Activated CD4-positive, alpha-beta T cell treated with anti-CD3 and anti-CD28 coated beads, Interleukin-2, amount 10 ng/mL, durations not matched to agents 24 days and 14 days (primary cell): Measurements from ENCODE around the gene MUC16. TPM values are rescaled to one million over a fixed set of nuclear protein-coding genes. Genes with fewer than 3 reads are reported as not detected.
A peak's percentile ranks its signal among the peaks of the same experiment; 100 is the strongest.

Source experiments
- DNase-seq: peaks from one replicate; pipeline ENCODE4 v3.0.0; 2022
- H3K27ac Mint-ChIP-seq: one replicate; pipeline ENCODE4 v1.8.0; 2022; ENCODE audit warnings: mild to moderate bottlenecking, mixed read lengths
- H3K27me3 Mint-ChIP-seq: one replicate; pipeline ENCODE4 v1.8.0; 2022; ENCODE audit warnings: mixed read lengths
- H3K36me3 Mint-ChIP-seq: one replicate; pipeline ENCODE4 v1.8.0; 2022; ENCODE audit warnings: low read depth, mild to moderate bottlenecking, mixed read lengths
- H3K4me1 Mint-ChIP-seq: one replicate; pipeline ENCODE4 v1.8.0; 2021; ENCODE audit warnings: mixed read lengths
- H3K4me3 Mint-ChIP-seq: one replicate; pipeline ENCODE4 v1.8.0; 2022; ENCODE audit warnings: mild to moderate bottlenecking, moderate library complexity, mixed read lengths
- H3K9me3 Mint-ChIP-seq: one replicate; pipeline ENCODE4 v1.8.0; 2021; ENCODE audit warnings: mixed read lengths
- intact Hi-C: fragments of 100-400 bp; cut with micrococcal nuclease; formaldehyde crosslinking; loops from one replicate; pipeline ENCODE4 v1.15.1; 2023
- total RNA-seq: library from RNA; stranded (reverse); gene quantifications from 2 replicates; pipeline ENCODE4 v1.2.3, GENCODE V29; 2022

The MUC16 gene
- total RNA-seq, 1 donor from 2014 or later: not detected

- H3K4me1 Mint-ChIP-seq: no peaks in the 10 kb centered on the region
- intact Hi-C loops: no loop called here
- H3K27ac Mint-ChIP-seq: no peak overlapping the region
- H3K27me3 Mint-ChIP-seq: no peaks in the 10 kb centered on the region
- H3K4me3 Mint-ChIP-seq: no peak overlapping the region
- H3K36me3 Mint-ChIP-seq: no peaks in the 10 kb centered on the region
- DNase-seq: no peak
- H3K9me3 Mint-ChIP-seq: no peaks in the 10 kb centered on the region
Observed at GRCh38 chr19:9037400-9038062, 27.3 kb upstream of the MUC16 start.

GRCh38 chr19:9032136-9032631 lies 22.0 kb upstream of the MUC16 start:
- intact Hi-C loops: no loop called here
- no peaks in the 10 kb centered on the region for H3K9me3 Mint-ChIP-seq

GRCh38 chr19:9018163-9018875 lies 8.1 kb upstream of the MUC16 start:
- intact Hi-C loops: no loop called here
- no peaks in the 10 kb centered on the region for H3K4me1 Mint-ChIP-seq
- H3K9me3 Mint-ChIP-seq: peaks cover 5% of the 10 kb centered on the region
- no peak overlapping the region for H3K4me3 Mint-ChIP-seq
- H3K27me3 Mint-ChIP-seq: no peaks in the 10 kb centered on the region
- no peak for DNase-seq
- H3K27ac Mint-ChIP-seq: no peak overlapping the region
- H3K36me3 Mint-ChIP-seq: no peaks in the 10 kb centered on the region

More at GRCh38 chr19:9032136-9032631, 22.0 kb upstream of the MUC16 start:
- Mint-ChIP-seq H3K4me3 (no peak overlapping the region), H3K36me3 (no peaks in the 10 kb centered on the region), H3K27me3 (no peaks in the 10 kb centered on the region), H3K4me1 (no peaks in the 10 kb centered on the region), H3K27ac (no peak overlapping the region)
- DNase-seq: no peak

GRCh38 chr19:9014803-9015202 lies 4.6 kb upstream of the MUC16 start:
- DNase-seq: no peak
- no peaks in the 10 kb centered on the region for H3K4me1 Mint-ChIP-seq
- H3K36me3 Mint-ChIP-seq: no peaks in the 10 kb centered on the region
- H3K27ac Mint-ChIP-seq: no peak overlapping the region
- H3K4me3 Mint-ChIP-seq: no peak overlapping the region
- intact Hi-C loops: no loop called here
- H3K27me3 Mint-ChIP-seq: no peaks in the 10 kb centered on the region
- H3K9me3 Mint-ChIP-seq: peaks cover 5% of the 10 kb centered on the region

GRCh38 chr19:9013988-9014387 lies 3.8 kb upstream of the MUC16 start:
- Mint-ChIP-seq H3K36me3 (no peaks in the 10 kb centered on the region), H3K4me1 (no peaks in the 10 kb centered on the region), H3K27me3 (no peaks in the 10 kb centered on the region), H3K27ac (no peak overlapping the region), H3K4me3 (no peak overlapping the region), H3K9me3 (peaks cover 5% of the 10 kb centered on the region)
- intact Hi-C loops: no loop called here
- DNase-seq: no peak

GRCh38 chr19:9011875-9012274 lies 1.7 kb upstream of the MUC16 start:
- H3K4me3 Mint-ChIP-seq: no peak overlapping the region
- no peak overlapping the region for H3K27ac Mint-ChIP-seq
- H3K9me3 Mint-ChIP-seq: peaks cover 5% of the 10 kb centered on the region
- H3K4me1 Mint-ChIP-seq: no peaks in the 10 kb centered on the region
- DNase-seq: no peak
- no peaks in the 10 kb centered on the region for H3K27me3 Mint-ChIP-seq
- intact Hi-C loops: no loop called here
- no peaks in the 10 kb centered on the region for H3K36me3 Mint-ChIP-seq

GRCh38 chr19:9010693-9011092 lies 484 bp upstream of the MUC16 start:
- Mint-ChIP-seq H3K36me3 (no peaks in the 10 kb centered on the region), H3K9me3 (peaks cover 5% of the 10 kb centered on the region), H3K4me1 (no peaks in the 10 kb centered on the region), H3K4me3 (no peak overlapping the region), H3K27ac (no peak overlapping the region), H3K27me3 (no peaks in the 10 kb centered on the region)
- DNase-seq: no peak
- intact Hi-C loops: no loop called here

- Mint-ChIP-seq H3K9me3 (peaks cover 5% of the 10 kb centered on the region), H3K36me3 (no peaks in the 10 kb centered on the region), H3K27me3 (no peaks in the 10 kb centered on the region), H3K4me1 (no peaks in the 10 kb centered on the region), H3K27ac (no peak overlapping the region), H3K4me3 (no peak overlapping the region)
- intact Hi-C loops: no loop called here
- DNase-seq: no peak
Observed at GRCh38 chr19:9009431-9009830, 778 bp downstream of the MUC16 start.

GRCh38 chr19:9008667-9009066 lies 1.5 kb downstream of the MUC16 start:
- Mint-ChIP-seq H3K27me3 (no peaks in the 10 kb centered on the region), H3K9me3 (no peaks in the 10 kb centered on the region), H3K36me3 (no peaks in the 10 kb centered on the region), H3K4me1 (no peaks in the 10 kb centered on the region), H3K4me3 (no peak overlapping the region), H3K27ac (no peak overlapping the region)
- intact Hi-C loops: no loop called here
- no peak for DNase-seq

GRCh38 chr19:9000933-9001332 lies 9.3 kb downstream of the MUC16 start:
- Mint-ChIP-seq H3K36me3 (no peaks in the 10 kb centered on the region), H3K4me3 (no peak overlapping the region), H3K27ac (no peak overlapping the region), H3K4me1 (no peaks in the 10 kb centered on the region), H3K9me3 (peaks cover 15% of the 10 kb centered on the region), H3K27me3 (no peaks in the 10 kb centered on the region)
- intact Hi-C loops: no loop called here
- DNase-seq: no peak

- peak; percentile 67 for DNase-seq
- Mint-ChIP-seq H3K27ac (no peak overlapping the region), H3K36me3 (no peaks in the 10 kb centered on the region), H3K4me1 (no peaks in the 10 kb centered on the region), H3K9me3 (no peaks in the 10 kb centered on the region), H3K4me3 (no peak overlapping the region), H3K27me3 (no peaks in the 10 kb centered on the region)
- intact Hi-C loops: no loop called here
Observed at GRCh38 chr19:8988204-8988603, 22.0 kb downstream of the MUC16 start.

- no peak overlapping the region for H3K27ac Mint-ChIP-seq
- intact Hi-C loops: no loop called here
- no peaks in the 10 kb centered on the region for H3K9me3 Mint-ChIP-seq
- no peak overlapping the region for H3K4me3 Mint-ChIP-seq
- DNase-seq: no peak
- no peaks in the 10 kb centered on the region for H3K36me3 Mint-ChIP-seq
- no peaks in the 10 kb centered on the region for H3K27me3 Mint-ChIP-seq
- H3K4me1 Mint-ChIP-seq: no peaks in the 10 kb centered on the region
Observed at GRCh38 chr19:8986296-8986695, 23.9 kb downstream of the MUC16 start.

GRCh38 chr19:8973501-8974091 lies 36.6 kb downstream of the MUC16 start:
- intact Hi-C loops: no loop called here
- peaks cover 19% of the 10 kb centered on the region for H3K9me3 Mint-ChIP-seq
- no peak overlapping the region for H3K4me3 Mint-ChIP-seq
- H3K4me1 Mint-ChIP-seq: no peaks in the 10 kb centered on the region
- peak; percentile 58 for DNase-seq
- H3K36me3 Mint-ChIP-seq: no peaks in the 10 kb centered on the region
- H3K27ac Mint-ChIP-seq: no peak overlapping the region
- no peaks in the 10 kb centered on the region for H3K27me3 Mint-ChIP-seq

GRCh38 chr19:8965887-8966286 lies 44.3 kb downstream of the MUC16 start:
- DNase-seq: no peak
- Mint-ChIP-seq H3K4me1 (no peaks in the 10 kb centered on the region), H3K27me3 (no peaks in the 10 kb centered on the region), H3K9me3 (peaks cover 5% of the 10 kb centered on the region), H3K27ac (no peak overlapping the region), H3K36me3 (no peaks in the 10 kb centered on the region), H3K4me3 (no peak overlapping the region)
- intact Hi-C loops: no loop called here
